Right renal pelvis (tissue), 4 donors: ENCODE data around the gene PNKD. TPM values are rescaled to one million over a fixed set of nuclear protein-coding genes. Genes with fewer than 3 reads are reported as not detected.

Experiments
- DNase-seq, 4 donors: peaks; one replicate each; pipeline ENCODE4 v3.0.0-alpha.2; 2013; ENCODE audit warnings: low read depth in 4 of 4, low spot score in 3 of 4, missing footprints in 1 of 4
- polyA plus RNA-seq, 4 donors: library from polyadenylated mRNA; unstranded; fragments of 120-200 nt; gene quantifications; one replicate each; pipeline ENCODE4 v1.2.1, GENCODE V29; 2013; ENCODE audit not compliant: insufficient read length in 4 of 4

PNKD gene
- polyA plus RNA-seq, 4 donors, result 103 to 132 (median 111) TPM

DNA sequence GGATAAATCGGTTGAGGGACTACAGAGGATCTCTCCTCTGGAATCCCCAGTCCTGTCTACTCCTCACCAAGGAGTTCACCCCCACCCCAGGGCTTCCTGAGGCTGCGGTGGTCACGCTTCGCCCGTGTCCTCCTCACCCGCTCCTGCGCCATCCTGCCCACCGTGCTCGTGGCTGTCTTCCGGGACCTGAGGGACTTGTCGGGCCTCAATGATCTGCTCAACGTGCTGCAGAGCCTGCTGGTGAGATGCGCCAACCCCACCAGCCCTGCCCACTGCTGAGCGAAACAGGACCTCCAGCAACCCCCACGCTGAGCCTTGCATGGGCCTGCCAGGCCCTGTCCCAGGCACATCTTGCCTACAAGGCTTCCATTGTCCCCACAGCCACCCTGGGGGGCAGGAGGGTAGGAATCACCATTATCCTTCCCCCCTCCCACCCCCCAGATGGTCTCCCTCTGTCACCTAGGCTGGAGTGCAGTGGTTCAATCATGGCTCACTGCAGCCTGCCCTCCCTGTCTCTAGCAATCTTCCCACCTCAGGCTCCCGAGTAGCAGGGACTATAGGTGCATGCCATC is 122.7 kb downstream of the PNKD start:
- DNase-seq, result no peak

DNA sequence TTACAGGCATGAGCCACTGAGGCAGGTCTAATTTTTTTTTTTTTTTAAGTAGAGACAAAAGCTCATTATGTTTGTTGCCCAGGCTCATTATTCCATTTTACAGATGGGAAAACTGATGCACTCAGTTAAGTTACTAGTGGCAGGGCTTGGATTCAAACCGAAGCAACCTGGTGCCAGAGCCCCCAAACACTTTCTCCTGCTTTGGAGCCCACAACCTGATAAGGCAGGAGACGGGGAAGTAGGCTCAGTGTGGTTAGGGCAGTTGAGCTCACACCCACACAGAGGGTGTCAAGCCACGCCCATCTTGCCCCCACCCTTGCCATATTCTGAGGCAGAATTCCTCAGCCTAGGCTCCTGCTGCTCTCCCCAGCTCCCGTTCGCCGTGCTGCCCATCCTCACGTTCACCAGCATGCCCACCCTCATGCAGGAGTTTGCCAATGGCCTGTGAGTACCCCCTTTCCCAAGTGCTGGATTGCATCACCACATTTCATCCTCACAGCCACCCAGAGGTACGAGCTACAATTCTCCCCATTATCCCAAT is 123.5 kb downstream of the PNKD start:
- no peak for DNase-seq

DNA sequence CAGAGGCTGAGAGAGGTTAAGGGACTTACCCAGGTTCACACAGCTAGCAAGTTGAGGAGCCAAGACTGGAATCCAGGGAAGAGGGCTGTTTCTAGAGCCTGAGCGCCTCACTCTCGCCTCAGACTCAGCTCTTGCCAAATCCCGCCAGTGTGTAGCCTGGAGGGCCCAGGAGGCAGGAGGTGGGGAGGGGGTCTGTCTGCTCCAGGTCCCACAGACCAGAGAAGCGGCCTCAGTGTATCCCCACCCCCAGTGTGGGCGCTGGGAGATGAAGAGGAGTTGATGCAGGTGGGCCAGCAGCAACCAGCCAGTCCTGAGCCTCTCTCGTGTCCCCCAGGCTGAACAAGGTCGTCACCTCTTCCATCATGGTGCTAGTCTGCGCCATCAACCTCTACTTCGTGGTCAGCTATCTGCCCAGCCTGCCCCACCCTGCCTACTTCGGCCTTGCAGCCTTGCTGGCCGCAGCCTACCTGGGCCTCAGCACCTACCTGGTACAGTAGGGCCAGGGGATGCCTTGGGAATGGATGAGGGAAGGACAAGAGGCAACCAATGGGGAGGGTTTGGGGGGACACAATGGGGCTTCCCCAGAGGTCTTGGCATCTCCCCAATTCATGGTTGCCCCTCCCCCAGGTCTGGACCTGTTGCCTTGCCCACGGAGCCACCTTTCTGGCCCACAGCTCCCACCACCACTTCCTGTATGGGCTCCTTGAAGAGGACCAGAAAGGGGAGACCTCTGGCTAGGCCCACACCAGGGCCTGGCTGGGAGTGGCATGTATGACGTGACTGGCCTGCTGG is 124.2 kb downstream of the PNKD start:
- DNase-seq, result no peak

DNA sequence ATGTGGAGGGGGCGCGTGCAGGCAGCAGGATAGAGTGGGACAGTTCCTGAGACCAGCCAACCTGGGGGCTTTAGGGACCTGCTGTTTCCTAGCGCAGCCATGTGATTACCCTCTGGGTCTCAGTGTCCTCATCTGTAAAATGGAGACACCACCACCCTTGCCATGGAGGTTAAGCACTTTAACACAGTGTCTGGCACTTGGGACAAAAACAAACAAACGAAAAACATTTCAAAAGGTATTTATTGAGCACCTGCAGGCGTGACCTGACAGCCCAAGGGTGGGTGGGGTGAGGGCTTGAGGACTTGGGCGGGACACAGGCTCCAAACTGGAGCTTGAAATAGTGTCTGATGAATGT is 124.7 kb downstream of the PNKD start:
- DNase-seq, result no peak

DNA sequence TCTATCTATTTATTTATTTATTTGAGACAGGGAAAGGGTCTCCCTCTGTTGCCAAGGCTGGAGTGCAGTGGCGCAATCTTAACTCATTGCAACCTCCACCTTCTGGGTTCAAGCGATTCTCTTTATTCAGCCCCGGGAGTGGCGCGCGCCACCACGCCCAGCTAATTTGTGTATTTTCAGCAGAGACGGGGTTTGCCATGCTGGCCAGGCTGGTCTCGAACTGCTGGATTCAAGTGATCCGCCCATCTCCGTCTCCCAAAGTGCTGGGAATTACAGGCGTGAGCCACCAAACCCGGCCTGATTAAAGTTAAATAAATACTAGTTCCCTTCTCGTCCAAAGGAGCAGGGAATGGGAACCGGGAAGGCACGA is 125.1 kb downstream of the PNKD start:
- no peak for DNase-seq

DNA sequence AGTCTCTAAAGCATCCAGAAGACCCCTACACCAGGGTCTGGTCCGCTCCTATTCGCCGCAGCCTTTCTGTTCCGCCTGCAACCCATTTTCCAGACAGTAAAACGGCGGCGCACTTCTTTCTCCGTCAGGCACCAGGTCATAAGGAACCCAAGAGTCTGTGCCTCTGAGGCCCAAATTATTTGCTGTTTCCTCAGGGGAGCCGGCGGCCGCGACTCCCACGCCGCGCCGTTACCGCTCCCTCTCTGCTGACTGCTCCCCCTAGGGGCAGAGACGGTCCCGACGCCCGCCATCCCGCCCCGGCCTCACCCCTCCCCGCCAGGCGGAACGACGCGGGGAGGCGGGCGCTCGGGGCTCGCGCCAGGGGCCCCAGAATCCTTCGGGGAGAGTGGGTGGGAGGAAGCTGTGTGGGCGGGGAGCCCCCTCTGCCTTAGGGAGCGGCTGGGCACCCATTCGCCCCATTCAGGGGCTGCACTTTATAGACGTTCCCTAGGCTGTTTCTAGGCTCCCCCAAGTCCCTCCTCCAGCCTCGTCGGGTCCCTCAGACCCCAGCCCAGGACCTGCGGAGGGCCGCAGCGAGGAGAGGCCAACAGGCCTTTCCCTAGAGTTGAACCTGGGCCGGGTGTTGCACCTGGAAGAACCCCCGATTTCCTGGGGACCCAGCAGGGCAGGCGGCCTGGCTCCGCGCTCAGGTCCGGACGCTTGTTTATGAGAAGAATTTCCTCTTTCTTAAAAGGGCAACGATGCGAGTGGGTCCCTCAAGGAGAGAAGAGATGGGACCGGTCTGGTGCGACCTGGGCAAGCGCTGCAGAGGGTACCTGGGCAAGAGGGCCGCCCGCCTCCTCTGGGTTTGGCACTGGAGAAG is 125.7 kb downstream of the PNKD start:
- DNase-seq, result peak; percentile 91 to 95 (median 94)

Other genes with a start within 250 kb of the PNKD start
- under 1 TPM in 3 of 4 donors, not detected in 1; 0.08 to 0.59 (median 0.18) TPM for gene RUFY4, start 201.3 kb upstream of the PNKD start, polyA plus RNA-seq
- under 1 TPM; 0.19 to 0.44 (median 0.33) TPM for gene CXCR2, start 144.5 kb upstream of the PNKD start, polyA plus RNA-seq
- gene CXCR1, start 103.6 kb upstream of the PNKD start, polyA plus RNA-seq, result under 1 TPM in 1 of 4 donors, not detected in 3; 0.08 TPM
- 100 to 1,000 TPM; 246 to 268 (median 258) TPM for gene ARPC2, start 53.3 kb upstream of the PNKD start, polyA plus RNA-seq
- gene GPBAR1, start 9.5 kb upstream of the PNKD start, polyA plus RNA-seq, result 1 to 10 TPM; 2.1 to 2.4 (median 2.3) TPM
- gene AAMP, start 382 bp upstream of the PNKD start, polyA plus RNA-seq, result 100 to 1,000 TPM; 113 to 145 (median 117) TPM
- 100 to 1,000 TPM in 2 of 4 donors, 10 to 100 TPM in 2; 90.9 to 107 (median 99.8) TPM for gene TMBIM1, start 22.0 kb downstream of the PNKD start, polyA plus RNA-seq
- 1 to 10 TPM; 4.3 to 6.2 (median 5.3) TPM for gene CATIP, start 86.3 kb downstream of the PNKD start, polyA plus RNA-seq
- gene SLC11A1, start 111.8 kb downstream of the PNKD start, polyA plus RNA-seq, result 1 to 10 TPM in 1 of 4 donors, under 1 TPM in 3; 0.57 to 1.1 (median 0.69) TPM
- 100 to 1,000 TPM; 139 to 174 (median 150) TPM for gene CTDSP1, start 129.3 kb downstream of the PNKD start, polyA plus RNA-seq
- gene VIL1, start 148.6 kb downstream of the PNKD start, polyA plus RNA-seq, result 10 to 100 TPM; 20.0 to 26.1 (median 23.4) TPM